Heart left ventricle (tissue), 16 donors: Measurements from ENCODE around the gene LRRC71. TPM values are rescaled to one million over a fixed set of nuclear protein-coding genes. Genes with fewer than 3 reads are reported as not detected.
"Not testable (repeated sequence)": the region's sequence is repeated elsewhere in the genome, so short reads cannot be mapped to it uniquely, and the experiment has no call there.

Experiments
- ATAC-seq, 4 donors: fragments of 200-7000 bp; cut with Tn5 transposase; one replicate each; pipeline ENCODE4 v1.9.1; 2020 to 2022; ENCODE audit warnings: moderate library complexity in 4 of 4, mild to moderate bottlenecking in 3 of 4, moderate number of reproducible peaks in 1 of 4
- DNase-seq, 5 donors: peaks; one replicate each; pipeline ENCODE4 v3.0.0-alpha.2; 2020
- H3K27ac ChIP-seq, 12 donors: fragments of 200-600 bp; sonication (generic) in 4 of 12; one replicate each; pipeline versions ENCODE4 v1.5.0 to v1.8.0; 2016 to 2022; ENCODE audit warnings: mild to moderate bottlenecking in 2 of 12
- H3K27me3 ChIP-seq, 9 donors: fragments of 200-600 bp; sonication (generic) in 2 of 9; one replicate each; pipeline versions ENCODE4 v1.5.1 to v1.8.0; 2016 to 2022; ENCODE audit warnings: mild to moderate bottlenecking in 3 of 9
- H3K36me3 ChIP-seq, 9 donors: fragments of 200-600 bp; sonication (generic) in 2 of 9; one replicate each; pipeline versions ENCODE4 v1.5.0 to v1.8.0; 2018 to 2022; ENCODE audit warnings: mild to moderate bottlenecking in 2 of 9
- H3K4me1 ChIP-seq, 12 donors: fragments of 200-600 bp; sonication (generic) in 4 of 12; one replicate each; pipeline versions ENCODE4 v1.5.0 to v1.8.0; 2016 to 2022; ENCODE audit warnings: mild to moderate bottlenecking in 3 of 12
- H3K4me3 ChIP-seq, 12 donors: fragments of 200-600 bp; sonication (generic) in 4 of 12; one replicate each; pipeline versions ENCODE4 v1.5.0 to v1.8.0; 2017 to 2022; ENCODE audit warnings: mild to moderate bottlenecking in 9 of 12, moderate library complexity in 4 of 12
- H3K9me3 ChIP-seq, 12 donors: fragments of 200-600 bp; sonication (generic) in 4 of 12; one replicate each; pipeline versions ENCODE4 v1.5.0 to v1.8.0; 2016 to 2022; ENCODE audit warnings: mild to moderate bottlenecking in 1 of 12
- CTCF ChIP-seq, 12 donors: fragments of 200-600 bp; sonication (generic) in 4 of 12; IDR thresholded peaks; one replicate each; pipeline versions ENCODE4 v1.5.0 to v1.8.0; 2018 to 2022; ENCODE audit warnings: antibody characterized with exemption in 12 of 12, mild to moderate bottlenecking in 5 of 12
- POLR2A ChIP-seq, 2 donors: fragments of 450-650 bp; IDR thresholded peaks; one replicate each; pipeline ENCODE4 v1.6.1; 2017; ENCODE audit warnings: antibody characterized with exemption in 2 of 2, mild to moderate bottlenecking in 2 of 2, moderate library complexity in 2 of 2
- WGBS, 4 donors: extraction: QIAGEN DNeasy Blood & Tissue Kit in 2 of 4; methylation state at CpG; one replicate each; pipeline versions ENCODE4 v1.1.5 to v1.1.7; 2013 to 2018; 5-methylcytosine and 5-hydroxymethylcytosine counted together
- intact Hi-C, 10 donors: fragments of 100-400 bp; cut with DNase I; formaldehyde crosslinking; loops; one replicate each; pipeline versions ENCODE4 v1.11.1 to v1.14.2; 2022
- polyA plus RNA-seq, 2 donors: library from polyadenylated mRNA; stranded (reverse); fragments of 200-250 nt; gene quantifications; one replicate each; pipeline ENCODE4 v1.2.3, GENCODE V29; 2013
- total RNA-seq, 9 donors: library from RNA; depleted of rRNA in 2 of 9; stranded (reverse); fragments of >200 nt in 2 of 9; fragmentation: NEBNext Ultra II Directional in 3 of 9; extraction: Animal tissue kit (Norgen Biotek cat#: 25700) in 3 of 9; gene quantifications; one replicate each; pipeline versions ENCODE4 v1.1.0 to v1.2.4, GENCODE V29; 2016 to 2023
- donor health status: ischemic (EF 13 %, LVEDD 7.1; RV severe dilation, severe dysfunction).
- donor health status: healthy with polysubstance abuse.
- donor health status: DM: no; HTN: yes; CAD: no.
- donor health status: DM: no; HTN: no; CAD: no.
- donor health status: ischemic (EF 25% LVEDD 6.9; RV normal size, moderate dysfunction).
- donor health status: ischemic (EF 25% LVEDD 5.7; RV mildly dilated, moderate dysfunction).
- donor health status: healthy.
- donor health status: DM: yes; HTN: yes; CAD: no.
- donor health status: ischemic (EF 35%, LVEDD 5.7; RV mildly dilated, moderate dysfunction).
- donor health status: nonischemic (EF 11% LVEDD 7.7; RV severe dilation, severe dysfunction).
- donor health status: DM: yes; HTN: yes; CAD: no.
- donor health status: PGD.
- donor health status: ischemic (EF 29% LVEDD 5.4; RV normal size, mild dysfunction).
- donor health status: nonischemic (EF 23%, LVEDD 6.1; RV moderate dilation, normal function).

The LRRC71 gene
- total and polyA plus RNA-seq, 11 donors = 0.06 to 0.42 (median 0.27) TPM; not detected in 8

- Histone ChIP-seq H3K27me3 (peaks cover 24 to 78% (median 61%) of the 10 kb centered on the region in 9 donors), H3K27ac (no peak overlapping the region), H3K36me3 (no peaks in the 10 kb centered on the region), H3K4me1 (peaks cover 4 to 33% (median 18%) of the 10 kb centered on the region in 12 donors), H3K9me3 (no peaks in the 10 kb centered on the region), H3K4me3 (no peak overlapping the region)
- TF ChIP-seq CTCF (IDR thresholded peaks at IDR 0.05) = no peak
- no peak for TF ChIP-seq POLR2A (IDR thresholded peaks at IDR 0.05)
- ATAC-seq (peak in 1 of 4 donors; percentile 9), DNase-seq (peak in 2 of 5 donors; percentile 61 to 62)
- WGBS, 4 donors = 29 to 36% (median 32%) methylated on average over 3 of the region's 3 CpGs
- intact Hi-C loops = loop anchor here in 4 of 10 donors (5.0 to 10.0 kb wide), 4 partner anchors 89 to 239 kb away; no protein-coding TSS in a partner anchor
Measured at GRCh38 chr1:156926175-156926574, 5.7 kb downstream of the LRRC71 start.

DNA sequence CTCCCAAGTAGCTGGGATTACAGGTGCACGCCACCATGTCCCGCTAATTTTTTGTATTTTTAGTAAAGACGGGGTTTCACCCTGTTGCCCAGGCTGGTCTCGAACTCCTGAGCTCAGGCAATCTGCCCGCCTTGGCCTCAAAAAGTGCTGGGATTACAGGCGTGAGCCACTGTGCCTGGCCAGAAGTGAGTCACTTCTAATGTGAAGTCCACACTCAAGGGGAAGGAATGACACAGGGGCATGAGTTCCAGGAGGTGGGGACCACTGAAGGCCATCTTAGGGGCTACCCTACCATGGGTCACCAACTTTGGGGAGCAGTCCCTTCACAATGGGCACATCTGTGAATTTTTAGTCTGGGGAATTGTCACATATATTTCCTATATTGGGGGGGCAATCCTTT lies 6.3 kb downstream of the LRRC71 start:
- not testable (repeated sequence) for H3K4me3 ChIP-seq, ATAC-seq, H3K9me3 ChIP-seq, H3K36me3 ChIP-seq, H3K27ac ChIP-seq, DNase-seq
- intact Hi-C loops = loop anchor here in 4 of 10 donors (5.0 to 10.0 kb wide), 4 partner anchors 89 to 239 kb away; no protein-coding TSS in a partner anchor
- 88 to 96% (median 91%) methylated on average over 6 of the region's 6 CpGs for WGBS, 4 donors
- Histone ChIP-seq H3K4me1 (peaks cover 4 to 38% (median 18%) of the 10 kb centered on the region in 12 donors), H3K27me3 (peaks cover 24 to 76% (median 60%) of the 10 kb centered on the region in 9 donors)

DNA sequence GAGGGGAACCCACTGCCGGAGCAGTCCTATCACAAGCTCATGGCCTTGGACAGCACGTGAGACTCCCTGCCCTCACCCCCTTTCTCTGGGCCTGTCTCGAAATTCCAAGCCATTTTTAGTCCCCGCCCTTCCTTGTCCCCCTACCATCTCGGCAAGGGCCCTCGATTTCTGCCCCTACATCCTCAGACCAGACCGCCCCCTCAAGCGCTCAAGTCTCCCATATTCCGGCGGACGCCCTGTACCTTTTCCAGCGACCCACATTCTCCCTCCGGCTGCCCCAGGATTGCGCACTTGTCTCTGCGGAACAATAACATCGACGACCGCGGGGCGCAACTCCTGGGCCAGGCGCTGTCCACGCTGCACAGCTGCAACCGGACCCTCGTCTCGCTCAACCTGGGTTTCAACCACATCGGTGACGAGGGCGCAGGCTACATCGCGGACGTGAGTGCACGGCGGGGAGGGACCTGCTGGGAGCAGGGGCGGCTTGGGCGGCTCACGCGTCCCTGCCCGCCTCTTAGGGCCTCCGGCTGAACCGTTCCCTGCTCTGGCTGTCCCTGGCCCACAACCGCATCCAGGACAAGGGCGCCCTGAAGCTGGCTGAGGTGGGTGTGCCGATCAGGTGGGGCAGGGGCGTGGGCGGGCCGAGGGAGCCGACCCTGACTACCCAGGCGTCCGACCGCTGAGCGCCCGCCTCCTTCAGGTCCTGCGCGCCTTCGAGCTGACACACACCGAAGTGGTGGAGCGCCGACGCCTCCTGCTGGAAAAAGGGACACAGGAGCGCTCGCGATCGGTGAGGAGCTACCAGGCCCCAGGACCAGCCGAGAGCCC lies 7.0 kb downstream of the LRRC71 start:
- intact Hi-C loops = loop anchor here in 4 of 10 donors (5.0 to 10.0 kb wide), 4 partner anchors 90 to 240 kb away; no protein-coding TSS in a partner anchor
- ATAC-seq = peak; percentile 35 to 71 (median 55)
- Histone ChIP-seq H3K27ac (no peak overlapping the region), H3K9me3 (no peaks in the 10 kb centered on the region), H3K4me3 (peak overlapping the region in 10 of 12 donors; percentile 27 to 41 (median 31)), H3K36me3 (no peaks in the 10 kb centered on the region), H3K27me3 (peaks cover 24 to 69% (median 53%) of the 10 kb centered on the region in 9 donors), H3K4me1 (peaks cover 4 to 42% (median 19%) of the 10 kb centered on the region in 12 donors)
- WGBS, 4 donors = 4 to 14% (median 7%) methylated on average over 49 to 64 of the region's 64 CpGs
- DNase-seq = peak; percentile 65 to 88 (median 68)
- TF ChIP-seq CTCF (IDR thresholded peaks at IDR 0.05) (peak; percentile 40 to 77 (median 64)), POLR2A (IDR thresholded peaks at IDR 0.05) (no peak)

- Histone ChIP-seq H3K4me3 (peak overlapping the region in 3 of 12 donors; percentile 30 to 39 (median 30)), H3K4me1 (peaks cover 4 to 38% (median 19%) of the 10 kb centered on the region in 12 donors), H3K9me3 (no peaks in the 10 kb centered on the region), H3K27ac (no peak overlapping the region), H3K27me3 (peaks cover 24 to 62% (median 46%) of the 10 kb centered on the region in 9 donors), H3K36me3 (no peaks in the 10 kb centered on the region)
- ATAC-seq (no peak), DNase-seq (no peak)
- no peak for TF ChIP-seq POLR2A (IDR thresholded peaks at IDR 0.05)
- TF ChIP-seq CTCF (IDR thresholded peaks at IDR 0.05) = peak in 1 of 12 donors; percentile 4
- 12 to 19% (median 16%) methylated on average over 4 of the region's 4 CpGs for whole genome bisulfite sequencing, 4 donors
- intact Hi-C loops = loop anchor here in 4 of 10 donors (5.0 to 10.0 kb wide), 4 partner anchors 91 to 241 kb away; no protein-coding TSS in a partner anchor
Measured at GRCh38 chr1:156928043-156928602, 7.7 kb downstream of the LRRC71 start.
